ENCODE data around the gene NELFCD. TPM values are rescaled to one million over a fixed set of nuclear protein-coding genes. Genes with fewer than 3 reads are reported as not detected.
"Not testable (repeated sequence)": the region's sequence is repeated elsewhere in the genome, so short reads cannot be mapped to it uniquely, and the experiment has no call there.

NELFCD gene, protein sequence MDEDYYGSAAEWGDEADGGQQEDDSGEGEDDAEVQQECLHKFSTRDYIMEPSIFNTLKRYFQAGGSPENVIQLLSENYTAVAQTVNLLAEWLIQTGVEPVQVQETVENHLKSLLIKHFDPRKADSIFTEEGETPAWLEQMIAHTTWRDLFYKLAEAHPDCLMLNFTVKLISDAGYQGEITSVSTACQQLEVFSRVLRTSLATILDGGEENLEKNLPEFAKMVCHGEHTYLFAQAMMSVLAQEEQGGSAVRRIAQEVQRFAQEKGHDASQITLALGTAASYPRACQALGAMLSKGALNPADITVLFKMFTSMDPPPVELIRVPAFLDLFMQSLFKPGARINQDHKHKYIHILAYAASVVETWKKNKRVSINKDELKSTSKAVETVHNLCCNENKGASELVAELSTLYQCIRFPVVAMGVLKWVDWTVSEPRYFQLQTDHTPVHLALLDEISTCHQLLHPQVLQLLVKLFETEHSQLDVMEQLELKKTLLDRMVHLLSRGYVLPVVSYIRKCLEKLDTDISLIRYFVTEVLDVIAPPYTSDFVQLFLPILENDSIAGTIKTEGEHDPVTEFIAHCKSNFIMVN
- 100 to 1,000 TPM in 1 of 6 donors, 10 to 100 TPM in 5; 78.9 to 128 (median 86.2) TPM for polyA plus RNA-seq (ENCODE audit: low read depth in 6 of 6)

DNA sequence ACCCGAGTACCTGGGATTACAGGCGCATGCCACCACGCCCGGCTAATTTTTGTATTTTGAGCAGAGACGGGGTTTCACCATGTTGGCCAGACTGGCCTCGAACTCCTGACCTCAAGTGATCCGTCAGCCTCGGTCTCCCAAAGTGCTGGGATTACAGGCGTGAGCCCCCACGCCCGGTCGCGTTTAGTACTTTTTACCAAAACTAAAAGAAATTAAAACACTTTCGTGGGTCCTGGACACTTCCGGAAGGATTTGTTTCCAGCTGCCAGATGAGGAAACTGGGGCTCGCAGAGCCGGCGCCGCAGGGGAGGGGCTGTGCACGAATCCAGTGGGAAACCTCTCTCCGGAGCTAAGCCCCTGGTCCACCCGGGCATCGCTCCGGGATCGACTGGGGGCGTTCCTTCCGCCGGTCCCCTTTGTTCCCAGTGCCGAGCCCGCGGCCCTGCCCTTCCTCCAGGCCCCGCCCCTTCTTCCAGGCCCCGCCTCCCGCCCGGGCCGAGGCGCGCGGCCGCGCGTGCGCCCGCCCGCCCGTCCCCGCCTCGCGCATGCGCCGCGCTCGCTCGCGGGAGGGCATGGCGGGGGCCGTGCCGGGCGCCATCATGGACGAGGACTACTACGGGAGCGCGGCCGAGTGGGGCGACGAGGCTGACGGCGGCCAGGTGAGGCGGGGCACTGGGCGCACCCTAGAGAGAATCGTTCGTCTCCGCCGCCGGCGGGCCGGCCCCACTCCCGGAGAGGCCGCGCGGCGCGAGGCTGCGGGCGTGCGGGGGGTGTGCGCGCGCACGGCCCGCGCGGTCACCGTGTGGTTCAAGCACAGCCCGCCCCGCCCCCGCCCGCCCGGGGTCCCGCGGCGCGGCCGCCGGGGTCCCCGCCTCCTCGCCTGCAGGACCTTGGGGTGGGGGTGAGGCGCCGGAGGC lies at the start of gene NELFCD:
Gene NELFCD (plus strand): TSS at position 546 of the 917 bp plus-strand sequence. CDS start 54 bp downstream, at position 600.
- Mint-ChIP-seq H3K4me1 (peaks cover 32 to 50% (median 40%) of the 10 kb centered on the region in 3 donors), H3K27me3 (no peaks in the 10 kb centered on the region), H3K27ac (peak within 1 kb of the TSS; percentile 12 to 94 (median 80)), H3K36me3 (peaks cover 0 to 11% of the 10 kb centered on the region in 2 donors), H3K9me3 (peaks cover 0 to 9% (median 3%) of the 10 kb centered on the region in 7 donors), H3K4me3 (peak within 1 kb of the TSS; percentile 78 to 95 (median 92))
- DNase-seq = peak; percentile 87
- ATAC-seq (ENCODE audit: low read depth in 2 of 2) = peak; percentile 90 to 91

DNA sequence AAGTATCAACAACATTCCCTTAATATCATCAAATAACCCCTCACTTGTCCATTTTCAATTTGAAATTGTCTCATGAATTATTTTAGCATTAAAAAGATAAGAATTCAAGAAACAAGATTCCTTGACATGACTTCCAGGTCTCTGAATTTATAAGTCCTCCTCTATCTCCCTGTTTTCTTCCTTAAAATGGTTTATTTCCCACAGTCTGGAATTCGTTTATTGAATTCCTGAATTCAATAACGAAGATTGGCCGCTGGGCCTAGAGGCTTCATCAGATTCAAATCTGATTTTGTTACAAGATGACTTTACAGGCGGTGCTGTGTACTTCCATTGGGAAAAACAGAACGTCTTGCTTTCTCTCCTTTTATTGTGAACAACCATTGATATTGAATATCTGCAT lies 48.9 kb upstream of the NELFCD start:
- H3K27ac Mint-ChIP-seq = no peak overlapping the region
- H3K9me3 Mint-ChIP-seq = peaks cover 0 to 11% (median 3%) of the 10 kb centered on the region in 7 donors
- peaks cover 0 to 5% (median 5%) of the 10 kb centered on the region in 3 donors for H3K4me1 Mint-ChIP-seq
- DNase-seq (no peak), ATAC-seq (ENCODE audit: low read depth in 2 of 2) (no peak)
- no peaks in the 10 kb centered on the region for H3K36me3 Mint-ChIP-seq
- H3K27me3 Mint-ChIP-seq = peaks cover 0 to 13% (median 0%) of the 10 kb centered on the region in 3 donors
- no peak overlapping the region for H3K4me3 Mint-ChIP-seq

DNA sequence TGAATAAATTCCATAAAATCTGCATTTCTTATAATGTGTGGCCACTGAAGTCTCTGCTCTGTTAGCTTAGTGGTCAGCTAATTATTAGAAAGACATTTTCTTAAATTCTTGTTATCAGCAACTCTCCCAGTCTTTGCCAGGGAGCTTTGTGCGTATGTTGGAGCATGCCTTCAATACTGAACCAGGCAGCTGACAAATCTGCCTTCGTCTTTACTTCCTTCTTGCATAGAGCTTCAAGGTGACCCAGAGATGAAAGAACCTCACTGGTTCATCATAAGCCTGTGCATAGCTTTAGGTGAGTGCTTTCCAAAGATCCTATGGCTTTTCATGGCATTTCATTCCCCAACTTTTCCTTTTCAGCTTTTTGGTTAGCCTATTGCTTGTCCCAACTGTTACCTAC lies 43.0 kb upstream of the NELFCD start:
- Mint-ChIP-seq H3K27ac (peak overlapping the region in 1 of 6 donors; percentile 32), H3K9me3 (peaks cover 0 to 20% (median 9%) of the 10 kb centered on the region in 7 donors), H3K27me3 (no peaks in the 10 kb centered on the region), H3K4me1 (peaks cover 11 to 20% (median 12%) of the 10 kb centered on the region in 3 donors), H3K4me3 (no peak overlapping the region), H3K36me3 (no peaks in the 10 kb centered on the region)
- ATAC-seq (ENCODE audit: low read depth in 2 of 2) = peak in 1 of 2 donors; percentile 23
- DNase-seq = no peak

DNA sequence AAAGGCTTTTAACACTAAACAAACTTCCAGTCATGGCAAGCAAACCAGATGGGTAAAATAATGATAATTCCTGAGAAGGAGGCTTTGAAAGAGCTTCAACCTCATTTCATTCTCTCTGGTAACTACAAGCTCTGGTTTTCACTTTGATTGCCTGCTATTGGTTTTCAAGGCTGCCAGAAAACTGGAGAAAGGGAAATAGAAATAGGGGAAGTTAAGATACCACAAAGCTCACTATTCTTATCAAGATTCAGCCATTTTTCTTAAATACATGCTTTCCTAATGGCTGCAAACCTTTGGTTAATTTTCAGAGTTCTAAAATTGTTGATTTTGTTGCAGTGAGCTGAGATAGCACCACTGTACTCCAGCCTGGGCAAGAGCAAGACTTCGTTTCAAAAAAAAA lies 42.5 kb upstream of the NELFCD start:
- H3K27me3 Mint-ChIP-seq = no peaks in the 10 kb centered on the region
- H3K4me3 Mint-ChIP-seq = peak overlapping the region in 1 of 8 donors; percentile 11
- H3K36me3 Mint-ChIP-seq = no peaks in the 10 kb centered on the region
- ATAC-seq (ENCODE audit: low read depth in 2 of 2) (peak; percentile 71), DNase-seq (peak; percentile 17)
- peaks cover 0 to 20% (median 9%) of the 10 kb centered on the region in 7 donors for H3K9me3 Mint-ChIP-seq
- H3K4me1 Mint-ChIP-seq = peaks cover 11 to 20% (median 12%) of the 10 kb centered on the region in 3 donors
- peak overlapping the region in 1 of 6 donors; percentile 7 for H3K27ac Mint-ChIP-seq

DNA sequence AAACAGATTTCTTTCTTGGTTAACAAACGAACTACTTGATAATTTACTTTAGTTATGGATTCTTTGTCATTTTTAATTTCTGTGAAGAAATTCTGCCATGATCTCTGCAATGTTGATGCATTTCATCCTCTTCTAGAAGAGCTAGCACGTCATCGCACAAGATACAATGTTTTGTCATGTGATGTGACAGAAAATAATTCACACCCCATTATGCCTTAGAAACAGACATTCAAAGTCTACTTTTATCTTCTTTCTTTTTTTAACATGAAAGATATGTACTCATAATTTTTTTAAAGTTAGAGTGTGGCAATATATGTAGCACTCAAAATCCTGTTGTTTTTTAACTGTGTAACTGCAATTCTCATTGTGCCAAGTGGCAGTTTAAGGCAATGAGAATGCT lies 39.6 kb upstream of the NELFCD start:
- Mint-ChIP-seq H3K9me3 (peaks cover 0 to 14% (median 7%) of the 10 kb centered on the region in 7 donors), H3K27me3 (no peaks in the 10 kb centered on the region), H3K4me3 (no peak overlapping the region), H3K36me3 (no peaks in the 10 kb centered on the region), H3K27ac (no peak overlapping the region), H3K4me1 (peaks cover 12 to 31% (median 18%) of the 10 kb centered on the region in 3 donors)
- DNase-seq (no peak), ATAC-seq (ENCODE audit: low read depth in 2 of 2) (no peak)

DNA sequence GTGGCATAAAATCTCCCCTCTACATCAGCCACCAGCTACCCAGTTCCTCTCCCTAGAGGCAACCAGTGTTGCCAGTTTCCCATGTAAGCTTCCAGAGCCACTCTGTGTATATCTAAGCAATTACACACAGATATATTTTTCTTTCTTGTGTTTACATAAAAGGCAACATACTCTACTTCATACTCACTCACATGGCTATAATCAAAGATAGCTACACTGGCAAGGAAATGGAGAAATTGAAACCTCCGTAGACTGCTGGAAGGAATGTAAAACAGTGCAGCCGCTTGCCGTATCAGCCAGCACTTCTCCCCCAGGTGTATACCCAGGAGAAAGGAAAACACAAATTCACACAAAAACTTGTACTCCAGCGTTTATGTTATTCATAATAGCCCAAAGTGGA lies 38.5 kb upstream of the NELFCD start:
- no peak for ATAC-seq (ENCODE audit: low read depth in 2 of 2)
- H3K27me3 Mint-ChIP-seq = no peaks in the 10 kb centered on the region
- no peaks in the 10 kb centered on the region for H3K36me3 Mint-ChIP-seq
- H3K4me3 Mint-ChIP-seq = no peak overlapping the region
- no peak for DNase-seq
- H3K9me3 Mint-ChIP-seq = peaks cover 0 to 9% (median 2%) of the 10 kb centered on the region in 7 donors
- peak overlapping the region in 1 of 6 donors; percentile 68 for H3K27ac Mint-ChIP-seq
- peaks cover 12 to 30% (median 18%) of the 10 kb centered on the region in 3 donors for H3K4me1 Mint-ChIP-seq

DNA sequence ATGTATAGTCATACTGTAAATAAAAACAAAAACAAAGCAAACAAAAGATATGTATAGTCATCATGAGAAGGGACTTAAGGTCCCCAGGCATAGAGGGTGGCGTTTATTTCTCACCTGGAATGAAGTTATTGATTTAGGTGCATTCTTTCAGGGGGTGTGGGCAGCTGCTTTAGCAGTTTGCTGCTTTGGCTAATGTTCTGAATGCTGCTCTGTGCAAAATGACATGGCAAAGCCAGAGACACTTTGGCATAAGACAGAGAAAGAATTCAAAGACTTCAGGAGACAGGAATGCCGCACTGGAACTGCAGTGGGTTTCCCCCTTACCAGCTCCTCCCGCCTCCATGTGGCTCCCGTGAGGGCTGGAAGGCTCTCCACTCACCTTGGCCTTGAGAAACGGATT lies 36.4 kb upstream of the NELFCD start:
- H3K9me3 Mint-ChIP-seq = no peaks in the 10 kb centered on the region
- no peak for ATAC-seq (ENCODE audit: low read depth in 2 of 2)
- no peak overlapping the region for H3K4me3 Mint-ChIP-seq
- no peak overlapping the region for H3K27ac Mint-ChIP-seq
- H3K27me3 Mint-ChIP-seq = no peaks in the 10 kb centered on the region
- DNase-seq = no peak
- no peaks in the 10 kb centered on the region for H3K36me3 Mint-ChIP-seq
- H3K4me1 Mint-ChIP-seq = peaks cover 0 to 15% (median 7%) of the 10 kb centered on the region in 3 donors

DNA sequence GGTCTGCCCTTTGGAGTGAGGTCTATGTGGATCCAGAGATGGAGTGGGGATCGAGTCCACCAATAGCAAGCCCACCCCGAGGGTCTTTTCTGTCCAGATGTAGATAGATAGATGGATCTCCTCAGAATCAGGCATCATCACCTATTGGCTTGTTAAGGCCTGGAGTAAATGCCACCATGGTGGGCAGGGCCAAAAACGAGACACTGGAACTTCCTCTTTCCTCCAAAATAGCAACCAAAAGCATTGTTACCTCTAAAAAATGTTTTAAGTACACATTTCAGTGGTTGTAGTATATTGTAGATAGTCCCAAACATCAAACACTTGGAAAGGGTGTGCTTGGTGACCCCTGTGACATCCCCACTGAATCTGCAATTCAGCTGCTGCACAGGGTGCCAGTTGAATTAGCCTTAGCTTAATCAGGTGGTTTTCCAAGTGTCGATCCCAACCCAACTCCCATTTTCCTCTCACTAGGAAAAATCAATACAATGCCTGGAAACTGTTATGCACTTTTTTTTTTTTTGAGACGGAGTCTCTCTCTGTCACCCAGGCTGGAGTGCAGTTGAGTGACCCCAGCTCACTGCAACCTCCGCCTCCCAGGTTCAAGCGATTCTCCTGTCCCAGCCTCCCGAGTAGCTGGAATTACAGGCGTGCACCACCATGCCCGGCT lies 35.0 kb upstream of the NELFCD start:
- Mint-ChIP-seq H3K9me3 (no peaks in the 10 kb centered on the region), H3K27me3 (no peaks in the 10 kb centered on the region), H3K27ac (no peak overlapping the region), H3K4me1 (peaks cover 0 to 15% (median 10%) of the 10 kb centered on the region in 3 donors), H3K4me3 (peak overlapping the region in 1 of 8 donors; percentile 12), H3K36me3 (no peaks in the 10 kb centered on the region)
- ATAC-seq (ENCODE audit: low read depth in 2 of 2) = peak in 1 of 2 donors; percentile 51
- DNase-seq = peak; percentile 5

DNA sequence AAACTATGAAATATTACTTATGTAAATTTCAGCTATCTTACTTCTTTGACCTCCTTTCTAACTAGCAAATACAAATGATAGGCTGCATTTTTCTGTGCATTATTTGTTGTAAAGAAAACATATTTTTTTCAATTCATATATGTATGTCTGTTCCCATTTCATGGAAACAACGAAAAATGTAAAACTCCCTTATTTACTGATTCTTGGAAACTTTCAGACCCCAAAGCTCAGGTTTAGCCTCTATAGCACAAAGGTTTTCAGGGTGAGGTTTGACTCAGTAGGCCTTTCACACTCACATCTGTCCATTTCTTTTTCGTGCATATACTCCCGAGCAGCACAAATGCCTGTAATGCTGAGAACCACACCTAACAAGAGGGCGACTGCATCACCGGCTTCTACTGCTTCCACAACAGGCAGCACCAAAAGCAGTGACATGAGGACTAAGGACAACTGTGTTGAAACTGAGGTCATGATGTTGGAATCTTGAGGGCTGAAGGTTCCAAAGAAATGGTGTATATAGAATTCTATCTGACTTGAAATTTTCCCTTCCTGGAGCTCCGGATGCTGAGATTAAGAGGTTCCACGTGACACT lies 33.2 kb upstream of the NELFCD start:
- not testable (repeated sequence) for H3K9me3 Mint-ChIP-seq; ATAC-seq (ENCODE audit: low read depth in 2 of 2); H3K36me3 Mint-ChIP-seq; H3K4me3 Mint-ChIP-seq; H3K27ac Mint-ChIP-seq; H3K27me3 Mint-ChIP-seq; DNase-seq
- peaks cover 0 to 15% (median 10%) of the 10 kb centered on the region in 3 donors for H3K4me1 Mint-ChIP-seq

DNA sequence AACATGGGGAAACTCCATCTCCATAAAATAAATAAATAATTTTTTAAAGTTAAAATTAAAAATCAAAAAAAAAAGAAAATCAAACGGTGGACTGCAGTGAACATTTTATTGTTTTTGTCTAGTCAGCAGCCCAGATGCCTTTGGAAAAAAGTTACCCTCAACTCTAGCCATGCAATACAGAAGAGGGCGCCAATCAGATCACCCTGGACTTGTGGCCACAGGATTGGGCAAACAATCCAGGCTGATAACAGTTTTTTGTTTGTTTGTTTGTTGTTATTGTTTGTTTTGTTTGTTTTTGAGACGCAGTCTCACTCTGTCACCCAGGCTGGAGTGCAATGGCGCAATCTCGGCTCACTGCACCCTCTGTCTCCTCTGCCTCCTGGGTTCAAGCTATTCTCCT lies 30.5 kb upstream of the NELFCD start:
- Mint-ChIP-seq H3K9me3 (no peaks in the 10 kb centered on the region), H3K27ac (no peak overlapping the region), H3K27me3 (no peaks in the 10 kb centered on the region), H3K36me3 (no peaks in the 10 kb centered on the region), H3K4me3 (peak overlapping the region in 1 of 8 donors; percentile 47), H3K4me1 (peaks cover 0 to 11% (median 10%) of the 10 kb centered on the region in 3 donors)
- DNase-seq (no peak), ATAC-seq (ENCODE audit: low read depth in 2 of 2) (no peak)

DNA sequence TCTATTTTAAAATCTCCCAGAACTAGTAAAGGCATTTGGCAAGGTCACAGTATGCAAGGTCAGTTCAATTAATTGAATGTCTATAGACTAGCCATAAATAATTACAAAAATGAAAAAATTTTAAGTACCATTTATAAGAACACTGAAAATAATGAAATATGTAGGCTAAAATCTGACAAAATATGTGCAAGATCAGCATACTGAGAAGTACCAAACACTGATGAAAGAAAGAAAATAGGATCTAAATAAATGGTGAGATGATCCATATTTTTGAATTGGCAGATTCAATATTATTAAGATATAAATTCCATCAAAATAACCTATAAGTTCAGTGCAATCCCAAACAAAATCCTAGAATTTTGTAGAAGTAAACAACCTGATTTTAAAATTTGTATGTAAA lies 28.0 kb upstream of the NELFCD start:
- no peak overlapping the region for H3K27ac Mint-ChIP-seq
- H3K4me1 Mint-ChIP-seq = peaks cover 0 to 3% (median 0%) of the 10 kb centered on the region in 3 donors
- H3K9me3 Mint-ChIP-seq = no peaks in the 10 kb centered on the region
- no peak overlapping the region for H3K4me3 Mint-ChIP-seq
- no peaks in the 10 kb centered on the region for H3K27me3 Mint-ChIP-seq
- no peak for DNase-seq
- ATAC-seq (ENCODE audit: low read depth in 2 of 2) = no peak
- no peaks in the 10 kb centered on the region for H3K36me3 Mint-ChIP-seq

DNA sequence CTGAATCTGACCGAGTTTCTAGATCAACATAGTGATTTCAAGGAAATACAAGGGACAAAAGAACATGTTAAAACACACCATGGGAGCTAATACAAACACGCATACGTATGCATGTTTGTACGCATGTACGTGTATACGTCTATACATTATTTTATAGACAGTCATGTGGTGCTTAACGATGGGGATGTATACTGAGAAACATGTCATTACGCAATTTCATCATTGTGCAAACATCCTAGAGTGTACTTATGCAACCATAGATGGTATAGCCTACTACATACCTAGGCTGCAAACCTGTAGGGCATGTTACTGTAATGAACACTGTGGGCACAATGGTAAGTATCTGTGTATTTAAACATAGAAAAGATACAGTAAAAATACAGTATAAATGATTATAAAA lies 25.0 kb upstream of the NELFCD start:
- no peak for ATAC-seq (ENCODE audit: low read depth in 2 of 2)

More for the DNA sequence above, 25.0 kb upstream of the NELFCD start:
- H3K4me1 Mint-ChIP-seq = no peaks in the 10 kb centered on the region
- no peaks in the 10 kb centered on the region for H3K36me3 Mint-ChIP-seq
- no peaks in the 10 kb centered on the region for H3K9me3 Mint-ChIP-seq
- DNase-seq = no peak
- H3K27ac Mint-ChIP-seq = no peak overlapping the region
- H3K27me3 Mint-ChIP-seq = peaks cover 0 to 6% (median 0%) of the 10 kb centered on the region in 3 donors
- no peak overlapping the region for H3K4me3 Mint-ChIP-seq
